Measurements from ENCODE around the gene ZNF511. TPM values are rescaled to one million over a fixed set of nuclear protein-coding genes. Genes with fewer than 3 reads are reported as not detected.

The ZNF511 gene
- total RNA-seq, 2 experiments from 2014 or later: 68.8 to 95.0 TPM

DNA sequence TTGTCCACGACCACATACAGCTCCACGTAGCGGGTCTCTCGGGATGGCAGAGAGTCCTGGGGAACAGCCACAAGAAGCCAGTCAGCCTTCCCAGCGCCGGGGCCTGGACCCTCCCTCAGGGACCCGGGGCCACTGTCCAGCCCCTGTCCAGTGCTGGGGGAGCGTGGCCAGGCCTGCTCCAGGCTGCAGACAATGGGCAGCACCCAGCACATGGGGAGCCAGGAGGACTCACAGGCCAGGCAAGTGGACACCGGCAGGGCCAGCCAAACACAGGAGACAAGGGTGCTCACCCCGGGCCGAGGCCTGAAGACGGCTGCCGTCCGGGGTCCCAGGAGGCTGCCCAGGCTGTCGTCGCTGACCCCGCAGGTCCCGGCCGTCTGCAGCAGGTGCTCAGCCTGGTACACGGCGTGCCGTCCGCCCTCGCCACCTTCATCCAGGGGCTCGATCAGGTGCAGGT, 35.7 kb upstream of the ZNF511 start:
- Histone ChIP-seq H3K4me2 (ENCODE audit: low read length) (no peak overlapping the region), H3K9me2 (ENCODE audit: insufficient read depth, low read length) (no peaks in the 10 kb centered on the region), H3K4me3 (ENCODE audit: low read depth, low read length, poor library complexity, severe bottlenecking) (no peak overlapping the region), H3K27ac (ENCODE audit: low read depth, low read length, poor library complexity, severe bottlenecking) (no peak overlapping the region), H3K79me2 (ENCODE audit: insufficient read depth, low read depth, low read length) (no peaks in the 10 kb centered on the region), H4K20me1 (ENCODE audit: insufficient read depth, low read length) (no peaks in the 10 kb centered on the region; the same call in 1 of the 2 replicates), H3K9me3 (ENCODE audit: low read length) (no peaks in the 10 kb centered on the region), H3K4me1 (ENCODE audit: insufficient read depth, low read length, poor library complexity, severe bottlenecking) (peaks cover 36% of the 10 kb centered on the region), H2AFZ (ENCODE audit: low read length) (no peak overlapping the region), H3K36me3 (ENCODE audit: insufficient read depth, low read length) (no peaks in the 10 kb centered on the region)
- intact Hi-C loops (cut with micrococcal nuclease; ENCODE audit: unreplicated experiment): no loop called here
- no peak for DNase-seq (ENCODE audit: low spot score)
- POLR2A ChIA-PET: no interaction called here
- CTCF ChIA-PET (ENCODE audit: unreplicated experiment): no interaction called here
- TF ChIP-seq CTCF (conservative IDR thresholded peaks at IDR 0.05; ENCODE audit: low read length) (no peak), EZH2phosphoT487 (IDR thresholded peaks at IDR 0.05; ENCODE audit: borderline replicate concordance, low read depth, low read length) (no peak)
- BruUV-seq (replicated peaks): no TSS peak

DNA sequence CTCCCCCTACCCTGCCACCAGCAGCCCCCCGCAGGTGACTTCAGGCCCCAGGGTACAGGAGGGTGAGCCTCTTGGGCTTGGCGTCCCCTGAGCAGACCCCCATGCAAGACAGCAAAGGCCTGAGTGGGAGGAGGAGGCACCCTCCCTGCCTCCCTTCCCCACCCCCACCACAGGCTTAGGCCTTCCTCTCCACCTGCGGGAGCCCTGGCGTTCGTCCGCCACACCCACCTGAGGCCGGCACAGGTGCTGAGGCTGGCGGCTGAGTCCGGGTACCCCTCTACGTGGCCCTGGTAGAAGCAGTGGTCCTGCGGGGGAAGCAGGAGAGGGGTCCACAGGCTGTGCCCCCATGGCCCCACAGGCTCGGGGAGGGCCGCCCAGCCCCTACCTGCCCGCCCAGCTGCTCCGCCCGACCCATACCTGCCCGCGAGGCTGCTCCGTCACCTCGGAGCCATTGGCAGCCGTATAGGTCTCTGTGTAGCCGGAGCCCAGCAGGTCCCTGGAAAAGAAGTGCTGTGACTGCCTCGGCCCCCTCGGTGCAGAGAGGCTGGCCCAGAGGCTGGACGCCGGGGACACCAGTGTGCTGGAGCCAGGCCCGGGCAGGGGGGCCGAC, 35.1 kb upstream of the ZNF511 start:
- intact Hi-C loops (cut with micrococcal nuclease; ENCODE audit: unreplicated experiment): no loop called here
- ChIA-PET CTCF (ENCODE audit: unreplicated experiment) (no interaction called here), POLR2A (no interaction called here)
- no peaks in the 10 kb centered on the region for H3K9me2 ChIP-seq (ENCODE audit: insufficient read depth, low read length)
- H3K36me3 ChIP-seq (ENCODE audit: insufficient read depth, low read length): no peaks in the 10 kb centered on the region
- H4K20me1 ChIP-seq (ENCODE audit: insufficient read depth, low read length): no peaks in the 10 kb centered on the region; the same call in 1 of the 2 replicates
- no peak overlapping the region for H3K4me3 ChIP-seq (ENCODE audit: low read depth, low read length, poor library complexity, severe bottlenecking)
- BruUV-seq (replicated peaks): no TSS peak
- no peaks in the 10 kb centered on the region for H3K79me2 ChIP-seq (ENCODE audit: insufficient read depth, low read depth, low read length)
- TF ChIP-seq CTCF (conservative IDR thresholded peaks at IDR 0.05; ENCODE audit: low read length) (no peak), EZH2phosphoT487 (IDR thresholded peaks at IDR 0.05; ENCODE audit: borderline replicate concordance, low read depth, low read length) (no peak)
- no peaks in the 10 kb centered on the region for H3K9me3 ChIP-seq (ENCODE audit: low read length)
- DNase-seq (ENCODE audit: low spot score): no peak
- peaks cover 43% of the 10 kb centered on the region for H3K4me1 ChIP-seq (ENCODE audit: insufficient read depth, low read length, poor library complexity, severe bottlenecking)
- no peak overlapping the region for H3K27ac ChIP-seq (ENCODE audit: low read depth, low read length, poor library complexity, severe bottlenecking)
- no peak overlapping the region for H2AFZ ChIP-seq (ENCODE audit: low read length)
- H3K4me2 ChIP-seq (ENCODE audit: low read length): no peak overlapping the region

Measured in OCI-LY7 (cell line).